ENCODE measurements around the gene MTMR3. TPM values are rescaled to one million over a fixed set of nuclear protein-coding genes. Genes with fewer than 3 reads are reported as not detected.
A peak's percentile ranks its signal among the peaks of the same experiment; 100 is the strongest.

Gene MTMR3
- total RNA-seq, 1 donor, result 36.9 TPM

GRCh38 chr22:30079952-30080533 lies 197.1 kb downstream of the MTMR3 start, which contains the start of gene HORMAD2:
Gene HORMAD2 (plus strand): TSS chr22:30080464. CDS start chr22:30093953, 13,489 bp downstream.
- no peaks in the 10 kb centered on the region for H4K20me1 ChIP-seq (ENCODE audit: insufficient read depth, low read length)
- peak within 1 kb of the TSS; percentile 82 for H2AFZ ChIP-seq (ENCODE audit: low read length)
- H3K27ac ChIP-seq (ENCODE audit: low read depth, low read length), result no peak within 1 kb of the TSS
- no peaks in the 10 kb centered on the region for H3K9me3 ChIP-seq (ENCODE audit: low read depth, low read length)
- H3K4me2 ChIP-seq (ENCODE audit: insufficient read depth, low read length), result peak within 1 kb of the TSS; percentile 28
- H3K27me3 ChIP-seq (ENCODE audit: insufficient read depth, low read length), result peaks cover 30% of the 10 kb centered on the region
- no peaks in the 10 kb centered on the region for H3K36me3 ChIP-seq (ENCODE audit: insufficient read depth, low read length)
- H3K79me2 ChIP-seq (ENCODE audit: insufficient read depth, low read length), result no peaks in the 10 kb centered on the region
- DNase-seq (ENCODE audit: insufficient read length, low spot score, missing footprints), result peak; percentile 82
- no peak for TF ChIP-seq CTCF (IDR thresholded peaks at IDR 0.05; ENCODE audit: extremely low read depth, low read depth, low read length)
- H3K4me3 ChIP-seq (ENCODE audit: insufficient read depth, low read length), result peak within 1 kb of the TSS; percentile 58
- H3K4me1 ChIP-seq (ENCODE audit: insufficient read depth, low read length), result no peaks in the 10 kb centered on the region

Small RNA genes lying within 50 kb of the gene (small RNA-seq; reads per million reads assigned to genes)
- gene MIR6818 (not detected), gene RNU6-331P (not detected)

Other genes with a start within 250 kb of the MTMR3 start
- gene CABP7, start 163.2 kb upstream of the MTMR3 start, total RNA-seq, result not detected in 2 replicates
- gene ZMAT5, start 116.2 kb upstream of the MTMR3 start, total RNA-seq, result 13.0 and 15.6 TPM in 2 replicates
- 43.0 and 52.1 TPM in 2 replicates for gene UQCR10, start 115.8 kb upstream of the MTMR3 start, total RNA-seq
- gene ASCC2, start 44.9 kb upstream of the MTMR3 start, total RNA-seq, result 21.0 and 28.3 TPM in 2 replicates
- under 0.01 TPM in 2 replicates for gene HORMAD2, start 197.3 kb downstream of the MTMR3 start, total RNA-seq

Data from osteoblast (primary cell).